ENCODE data around the gene ITPR1.

- TF ChIP-seq CTCF (IDR thresholded peaks at IDR 0.05; ENCODE audit: low read depth, low read length) (no peak), MYC (IDR thresholded peaks at IDR 0.05; ENCODE audit: low read depth, low read length) (no peak), POLR2A (IDR thresholded peaks at IDR 0.05; ENCODE audit: extremely low read depth, insufficient read length) (no peak), MAX (IDR thresholded peaks at IDR 0.05; ENCODE audit: low read depth, low read length) (no peak)
Measured at GRCh38 chr3:4841225-4841624, 348.1 kb downstream of the ITPR1 start.

All from NB4 (cell line).